K562 (cell line): ENCODE results near the gene SLC9A2. TPM values are rescaled to one million over a fixed set of nuclear protein-coding genes. Genes with fewer than 3 reads are reported as not detected.

Source experiments
- EGR1 ChIP-seq: fragments of 450-650 bp; conservative IDR thresholded peaks from 2 replicates; pipeline ENCODE4 v1.6.1; 2017; ENCODE audit warnings: mild to moderate bottlenecking
- FOSL1 ChIP-seq: fragments of 200-800 bp; sonication (Bioruptor generic); conservative IDR thresholded peaks from 2 replicates; pipeline ENCODE4 v1.6.1; 2016; ENCODE audit warnings: missing genetic modification characterization, missing compliant biosample characterization
- FOXK1 ChIP-seq: sonication (generic); formaldehyde crosslinking; IDR thresholded peaks from 2 replicates; pipeline ENCODE4 v1.8.0; 2022; ENCODE audit warnings: missing genetic modification reagents, mild to moderate bottlenecking, borderline replicate concordance
- KLF6 ChIP-seq: fragments of 250-450 bp; sonication (Bioruptor Pico); IDR thresholded peaks from 2 replicates; pipeline ENCODE4 v1.4.0; 2020; ENCODE audit warnings: mild to moderate bottlenecking, moderate library complexity, borderline replicate concordance
- MAZ ChIP-seq, 2 experiments: fragments of 450-650 bp in 1 of 2; sonication (generic) in 1 of 2; formaldehyde crosslinking; IDR thresholded peaks in 1 of 2; conservative IDR thresholded peaks in 1 of 2; 2 replicates each; pipeline versions ENCODE4 v1.4.0 to v1.5.0; 2020; ENCODE audit warnings: mild to moderate bottlenecking in 1 of 2, missing genetic modification reagents in 1 of 2
- NELFE ChIP-seq: IDR thresholded peaks from 2 replicates; pipeline ENCODE4 v1.6.1; 2011; ENCODE audit warnings: mild to moderate bottlenecking; ENCODE audit not compliant: insufficient read depth, insufficient read length
- NFATC3 ChIP-seq: fragments of 450-650 bp; IDR thresholded peaks from 2 replicates; pipeline ENCODE4 v1.6.1; 2017; ENCODE audit warnings: mild to moderate bottlenecking
- PHF20 ChIP-seq: fragments of 450-650 bp; IDR thresholded peaks from 2 replicates; pipeline ENCODE4 v1.6.1; 2018; ENCODE audit not compliant: partially characterized antibody
- PML ChIP-seq: IDR thresholded peaks from 2 replicates; pipeline ENCODE4 v1.6.1; 2012; ENCODE audit warnings: low read length, inconsistent platforms
- TBL1XR1 ChIP-seq, 2 experiments: IDR thresholded peaks; 2 replicates each; pipeline ENCODE4 v1.6.1; 2012; ENCODE audit warnings: improper control_type of control experiment in 2 of 2, low read length in 2 of 2, mild to moderate bottlenecking in 1 of 2
- TGIF2 ChIP-seq: sonication (generic); formaldehyde crosslinking; IDR thresholded peaks from 2 replicates; pipeline ENCODE4 v1.8.1; 2022; ENCODE audit warnings: mild to moderate bottlenecking, missing genetic modification reagents, moderate library complexity
- THRA ChIP-seq: fragments of 450-650 bp; IDR thresholded peaks from 2 replicates; pipeline ENCODE4 v1.6.1; 2017; ENCODE audit warnings: mild to moderate bottlenecking, moderate library complexity
- YBX1 ChIP-seq: fragments of 450-650 bp; IDR thresholded peaks from 2 replicates; pipeline ENCODE4 v1.7.1; 2016; ENCODE audit warnings: mild to moderate bottlenecking
- ZNF316 ChIP-seq: fragments of 450-650 bp; IDR thresholded peaks from 2 replicates; pipeline ENCODE4 v1.6.1; 2016
- ZNF384 ChIP-seq: IDR thresholded peaks from 2 replicates; pipeline ENCODE4 v1.6.1; 2012; ENCODE audit warnings: low read depth, low read length, improper control_type of control experiment
- ZNF583 ChIP-seq: fragments of 250-450 bp; sonication (Bioruptor Pico); IDR thresholded peaks from 2 replicates; pipeline ENCODE4 v1.4.0; 2020
- polyA plus RNA-seq, 8 experiments: library from polyadenylated mRNA; depleted of rRNA in 4 of 8; stranded (reverse) in 5 of 8; unstranded in 3 of 8; fragments of >200 nt; fragmentation: Nextera tagmentation in 2 of 8; fragmentation: Illumina TruSeq in 1 of 8; extraction: Ambion mirVana in 2 of 8; extraction: Trizol in 1 of 8; gene quantifications; 2 replicates each; pipeline versions ENCODE4 v1.2.1 to v1.2.3, GENCODE V29; 2011 to 2014; ENCODE audit warnings: inconsistent platforms in 1 of 8, missing spikeins in 1 of 8
- total RNA-seq, 7 experiments: library from RNA; depleted of rRNA in 6 of 7; stranded (reverse); fragments of >200 nt in 6 of 7; fragmentation: Illumina TruSeq in 2 of 7; extraction: Trizol in 2 of 7; gene quantifications; 2 replicates each; pipeline versions ENCODE4 v1.2.1 to v1.2.3, GENCODE V29; 2011 to 2021; ENCODE audit warnings: low replicate concordance in 1 of 7
- TF ChIP-seq, protein P1 (sequence below): fragments of 450-650 bp; conservative IDR thresholded peaks from 2 replicates; pipeline ENCODE4 v1.6.1; 2016; ENCODE audit warnings: missing genetic modification characterization, low read depth, mild to moderate bottlenecking, missing compliant biosample characterization, moderate library complexity
- TF ChIP-seq, protein P2 (sequence below): fragments of 450-650 bp; IDR thresholded peaks from 2 replicates; pipeline ENCODE4 v1.6.1; 2018; ENCODE audit not compliant: partially characterized antibody
- TF ChIP-seq, protein P3 (sequence below): fragments of 250-450 bp; sonication (Bioruptor Pico); IDR thresholded peaks from 2 replicates; pipeline ENCODE4 v1.5.0; 2021
- TF ChIP-seq, protein P4 (sequence below): fragments of 450-650 bp; IDR thresholded peaks from 2 replicates; pipeline ENCODE4 v1.6.1; 2018; ENCODE audit warnings: mild to moderate bottlenecking, low read depth; ENCODE audit not compliant: partially characterized antibody

Gene SLC9A2
- total and polyA plus RNA-seq, 9 of the 15 experiments (the other 6 are each of a cell fraction or from before 2014, with no cell fraction given): 0.45 to 3.3 (median 1.6) TPM

GRCh38 chr2:102619414-102620319 lies at the start of gene SLC9A2 (continued):
- TF ChIP-seq MAZ (CRISPR knock-in tag; conservative IDR thresholded peaks at IDR 0.05 in 1 of 2, IDR thresholded peaks at IDR 0.05 in 1 of 2) (no peak), ZNF384 (no peak), FOXK1 (no peak), ZNF583 (CRISPR knock-in tag) (no peak), TGIF2 (CRISPR knock-in tag) (no peak), PML (no peak), KLF6 (CRISPR knock-in tag) (no peak), ZNF316 (no peak), PHF20 (no peak), NELFE (no peak), NFATC3 (no peak), FOSL1 (tag) (no peak), YBX1 (no peak), THRA (no peak), EGR1 (no peak), TBL1XR1 (IDR thresholded peaks at IDR 0.05; ENCODE audit: low read length in 2 of 2) (no peak)
- TF ChIP-seq, protein P1, sequence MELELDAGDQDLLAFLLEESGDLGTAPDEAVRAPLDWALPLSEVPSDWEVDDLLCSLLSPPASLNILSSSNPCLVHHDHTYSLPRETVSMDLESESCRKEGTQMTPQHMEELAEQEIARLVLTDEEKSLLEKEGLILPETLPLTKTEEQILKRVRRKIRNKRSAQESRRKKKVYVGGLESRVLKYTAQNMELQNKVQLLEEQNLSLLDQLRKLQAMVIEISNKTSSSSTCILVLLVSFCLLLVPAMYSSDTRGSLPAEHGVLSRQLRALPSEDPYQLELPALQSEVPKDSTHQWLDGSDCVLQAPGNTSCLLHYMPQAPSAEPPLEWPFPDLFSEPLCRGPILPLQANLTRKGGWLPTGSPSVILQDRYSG (tag): no peak
- TF ChIP-seq, protein P2, sequence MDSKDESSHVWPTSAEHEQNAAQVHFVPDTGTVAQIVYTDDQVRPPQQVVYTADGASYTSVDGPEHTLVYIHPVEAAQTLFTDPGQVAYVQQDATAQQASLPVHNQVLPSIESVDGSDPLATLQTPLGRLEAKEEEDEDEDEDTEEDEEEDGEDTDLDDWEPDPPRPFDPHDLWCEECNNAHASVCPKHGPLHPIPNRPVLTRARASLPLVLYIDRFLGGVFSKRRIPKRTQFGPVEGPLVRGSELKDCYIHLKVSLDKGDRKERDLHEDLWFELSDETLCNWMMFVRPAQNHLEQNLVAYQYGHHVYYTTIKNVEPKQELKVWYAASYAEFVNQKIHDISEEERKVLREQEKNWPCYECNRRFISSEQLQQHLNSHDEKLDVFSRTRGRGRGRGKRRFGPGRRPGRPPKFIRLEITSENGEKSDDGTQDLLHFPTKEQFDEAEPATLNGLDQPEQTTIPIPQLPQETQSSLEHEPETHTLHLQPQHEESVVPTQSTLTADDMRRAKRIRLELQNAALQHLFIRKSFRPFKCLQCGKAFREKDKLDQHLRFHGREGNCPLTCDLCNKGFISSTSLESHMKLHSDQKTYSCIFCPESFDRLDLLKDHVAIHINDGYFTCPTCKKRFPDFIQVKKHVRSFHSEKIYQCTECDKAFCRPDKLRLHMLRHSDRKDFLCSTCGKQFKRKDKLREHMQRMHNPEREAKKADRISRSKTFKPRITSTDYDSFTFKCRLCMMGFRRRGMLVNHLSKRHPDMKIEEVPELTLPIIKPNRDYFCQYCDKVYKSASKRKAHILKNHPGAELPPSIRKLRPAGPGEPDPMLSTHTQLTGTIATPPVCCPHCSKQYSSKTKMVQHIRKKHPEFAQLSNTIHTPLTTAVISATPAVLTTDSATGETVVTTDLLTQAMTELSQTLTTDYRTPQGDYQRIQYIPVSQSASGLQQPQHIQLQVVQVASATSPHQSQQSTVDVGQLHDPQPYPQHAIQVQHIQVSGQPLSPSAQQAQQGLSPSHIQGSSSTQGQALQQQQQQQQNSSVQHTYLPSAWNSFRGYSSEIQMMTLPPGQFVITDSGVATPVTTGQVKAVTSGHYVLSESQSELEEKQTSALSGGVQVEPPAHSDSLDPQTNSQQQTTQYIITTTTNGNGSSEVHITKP: no peak
- TF ChIP-seq, protein P3, sequence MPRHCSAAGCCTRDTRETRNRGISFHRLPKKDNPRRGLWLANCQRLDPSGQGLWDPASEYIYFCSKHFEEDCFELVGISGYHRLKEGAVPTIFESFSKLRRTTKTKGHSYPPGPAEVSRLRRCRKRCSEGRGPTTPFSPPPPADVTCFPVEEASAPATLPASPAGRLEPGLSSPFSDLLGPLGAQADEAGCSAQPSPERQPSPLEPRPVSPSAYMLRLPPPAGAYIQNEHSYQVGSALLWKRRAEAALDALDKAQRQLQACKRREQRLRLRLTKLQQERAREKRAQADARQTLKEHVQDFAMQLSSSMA (CRISPR knock-in tag): no peak
- TF ChIP-seq, protein P4, sequence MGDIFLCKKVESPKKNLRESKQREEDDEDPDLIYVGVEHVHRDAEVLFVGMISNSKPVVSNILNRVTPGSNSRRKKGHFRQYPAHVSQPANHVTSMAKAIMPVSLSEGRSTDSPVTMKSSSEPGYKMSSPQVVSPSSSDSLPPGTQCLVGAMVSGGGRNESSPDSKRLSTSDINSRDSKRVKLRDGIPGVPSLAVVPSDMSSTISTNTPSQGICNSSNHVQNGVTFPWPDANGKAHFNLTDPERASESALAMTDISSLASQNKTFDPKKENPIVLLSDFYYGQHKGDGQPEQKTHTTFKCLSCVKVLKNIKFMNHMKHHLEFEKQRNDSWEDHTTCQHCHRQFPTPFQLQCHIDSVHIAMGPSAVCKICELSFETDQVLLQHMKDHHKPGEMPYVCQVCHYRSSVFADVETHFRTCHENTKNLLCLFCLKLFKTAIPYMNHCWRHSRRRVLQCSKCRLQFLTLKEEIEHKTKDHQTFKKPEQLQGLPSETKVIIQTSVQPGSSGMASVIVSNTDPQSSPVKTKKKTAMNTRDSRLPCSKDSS: no peak
